H9 (cell line): Measurements from ENCODE around the gene FOXJ3. TPM values are rescaled to one million over a fixed set of nuclear protein-coding genes. Genes with fewer than 3 reads are reported as not detected.

Experiments
- DNase-seq: peaks from one replicate; pipeline ENCODE4 v3.0.0-alpha.2; 2017
- H2AFZ ChIP-seq: one replicate; pipeline ENCODE4 v1.6.1; 2013; ENCODE audit warnings: mild to moderate bottlenecking, low read length, control low read depth, moderate library complexity
- H2AK5ac ChIP-seq: 2 replicates; pipeline ENCODE4 v1.6.1; 2013; ENCODE audit warnings: low read length, control low read depth, mixed read lengths; ENCODE audit not compliant: insufficient read length
- H2BK120ac ChIP-seq: one replicate; pipeline ENCODE4 v1.6.1; 2013; ENCODE audit warnings: low read depth, mild to moderate bottlenecking, low read length, control low read depth, inconsistent platforms; ENCODE audit not compliant: poor library complexity, severe bottlenecking
- H2BK12ac ChIP-seq: 2 replicates; pipeline ENCODE4 v1.6.1; 2013; ENCODE audit warnings: low read length, control low read depth, mixed read lengths, low read depth; ENCODE audit not compliant: insufficient read length
- H2BK15ac ChIP-seq: 2 replicates; pipeline ENCODE4 v1.6.1; 2013; ENCODE audit warnings: low read depth, low read length, control low read depth
- H2BK20ac ChIP-seq: one replicate; pipeline ENCODE4 v1.6.1; 2013; ENCODE audit warnings: low read depth, mild to moderate bottlenecking, low read length, control low read depth, inconsistent platforms; ENCODE audit not compliant: poor library complexity, severe bottlenecking
- H2BK5ac ChIP-seq: 2 replicates; pipeline ENCODE4 v1.6.1; 2013; ENCODE audit warnings: low read length, control low read depth, mixed read lengths; ENCODE audit not compliant: insufficient read length
- H3K14ac ChIP-seq: 2 replicates; pipeline ENCODE4 v1.6.1; 2013; ENCODE audit warnings: low read length, control low read depth; ENCODE audit not compliant: insufficient read depth
- H3K18ac ChIP-seq: 2 replicates; pipeline ENCODE4 v1.6.1; 2013; ENCODE audit warnings: low read depth, mild to moderate bottlenecking, mixed read lengths, low read length, control low read depth; ENCODE audit not compliant: insufficient read length
- H3K23ac ChIP-seq: 2 replicates; pipeline ENCODE4 v1.6.1; 2013; ENCODE audit warnings: low read length, control low read depth, mixed read lengths, low read depth; ENCODE audit not compliant: insufficient read length
- H3K23me2 ChIP-seq: 2 replicates; pipeline ENCODE4 v1.6.1; 2013; ENCODE audit warnings: low read depth, mild to moderate bottlenecking, mixed read lengths, low read length, control low read depth; ENCODE audit not compliant: insufficient read length, poor library complexity, severe bottlenecking
- H3K27ac ChIP-seq: 2 replicates; pipeline ENCODE4 v1.5.1; 2013; ENCODE audit warnings: low read length, control low read depth, mixed read lengths, low read depth; ENCODE audit not compliant: insufficient read length
- H3K27me3 ChIP-seq: 2 replicates; pipeline ENCODE4 v1.6.1; 2013; ENCODE audit warnings: low read length, control low read depth, inconsistent platforms; ENCODE audit not compliant: insufficient read depth
- H3K4ac ChIP-seq: 2 replicates; pipeline ENCODE4 v1.6.1; 2013; ENCODE audit warnings: low read depth, mild to moderate bottlenecking, control low read depth, inconsistent platforms, low read length, moderate library complexity
- H3K4me1 ChIP-seq: 2 replicates; pipeline ENCODE4 v1.6.1; 2013; ENCODE audit warnings: low read length, control low read depth, inconsistent platforms; ENCODE audit not compliant: insufficient read depth
- H3K4me2 ChIP-seq: 2 replicates; pipeline ENCODE4 v1.6.1; 2013; ENCODE audit warnings: low read length, control low read depth, mixed read lengths; ENCODE audit not compliant: insufficient read length, insufficient read depth
- H3K56ac ChIP-seq: 2 replicates; pipeline ENCODE4 v1.6.1; 2013; ENCODE audit warnings: low read depth, mild to moderate bottlenecking, mixed read lengths, low read length, control low read depth; ENCODE audit not compliant: insufficient read length
- H3K79me1 ChIP-seq: 2 replicates; pipeline ENCODE4 v1.6.1; 2013; ENCODE audit warnings: low read depth, mild to moderate bottlenecking, moderate library complexity, low read length, control low read depth, inconsistent platforms; ENCODE audit not compliant: insufficient read depth, poor library complexity, severe bottlenecking
- H3K79me2 ChIP-seq: 2 replicates; pipeline ENCODE4 v1.6.1; 2013; ENCODE audit warnings: low read length, control low read depth, inconsistent platforms; ENCODE audit not compliant: insufficient read depth
- H3K9ac ChIP-seq: 2 replicates; pipeline ENCODE4 v1.6.1; 2013; ENCODE audit warnings: low read length, control low read depth, mixed read lengths; ENCODE audit not compliant: insufficient read length; ENCODE audit errors: extremely low read depth
- H3K9me3 ChIP-seq: one replicate; pipeline ENCODE4 v1.6.1; 2013; ENCODE audit warnings: low read depth, low read length, inconsistent platforms; ENCODE audit not compliant: control insufficient read depth
- H3T11ph ChIP-seq: one replicate; pipeline ENCODE4 v1.6.1; 2013; ENCODE audit warnings: mild to moderate bottlenecking, low read length, control low read depth, inconsistent platforms
- H4K20me1 ChIP-seq: one replicate; pipeline ENCODE4 v1.6.1; 2013; ENCODE audit not compliant: control insufficient read depth, insufficient read length, insufficient read depth
- H4K5ac ChIP-seq: 2 replicates; pipeline ENCODE4 v1.6.1; 2013; ENCODE audit warnings: low read depth, mild to moderate bottlenecking, mixed read lengths, low read length, control low read depth; ENCODE audit not compliant: insufficient read length
- H4K8ac ChIP-seq: replicated peaks from 2 replicates; pipeline ENCODE4 v1.6.1; 2013; ENCODE audit warnings: low read length, control low read depth, mixed read lengths, low read depth; ENCODE audit not compliant: insufficient read length
- H4K91ac ChIP-seq: 2 replicates; pipeline ENCODE4 v1.6.1; 2013; ENCODE audit warnings: low read depth, mild to moderate bottlenecking, moderate library complexity, mixed read lengths, low read length, control low read depth; ENCODE audit not compliant: insufficient read length
- H3K27ac Mint-ChIP-seq, 3 experiments: 2 replicates in 2 of 3; 3 replicates in 1 of 3; pipeline ENCODE4 v1.8.0; 2020 to 2021; ENCODE audit warnings: mixed read lengths in 3 of 3, mild to moderate bottlenecking in 1 of 3, moderate library complexity in 1 of 3
- H3K27me3 Mint-ChIP-seq: 2 replicates; pipeline ENCODE4 v1.8.0; 2021; ENCODE audit warnings: low read depth, mild to moderate bottlenecking, moderate library complexity, mixed read lengths
- H3K36me3 Mint-ChIP-seq, 3 experiments: 2 replicates in 2 of 3; 3 replicates in 1 of 3; pipeline ENCODE4 v1.8.0; 2020 to 2021; ENCODE audit warnings: low read depth in 3 of 3, mixed read lengths in 3 of 3; ENCODE audit not compliant: insufficient read depth in 1 of 3
- H3K4me1 Mint-ChIP-seq, 2 experiments: 2 replicates each; pipeline ENCODE4 v1.8.0; 2020; ENCODE audit warnings: mixed read lengths in 2 of 2
- H3K4me3 Mint-ChIP-seq, 2 experiments: 2 replicates in 1 of 2; 3 replicates in 1 of 2; pipeline ENCODE4 v1.8.0; 2020 to 2021; ENCODE audit warnings: mild to moderate bottlenecking in 2 of 2, mixed read lengths in 2 of 2, moderate library complexity in 1 of 2
- H3K9me3 Mint-ChIP-seq, 2 experiments: 2 replicates in 1 of 2; 3 replicates in 1 of 2; pipeline ENCODE4 v1.8.0; 2020; ENCODE audit warnings: mild to moderate bottlenecking in 2 of 2, mixed read lengths in 2 of 2, moderate library complexity in 1 of 2
- WGBS: extraction: QIAGEN DNeasy Blood & Tissue Kit; methylation state at CpG from one replicate; pipeline ENCODE4 v1.1.7; 2013; ENCODE audit warnings: missing lambda C conversion rate, low lambda C conversion rate, mixed read lengths; ENCODE audit not compliant: insufficient read length; ENCODE audit errors: extremely low coverage; 5-methylcytosine and 5-hydroxymethylcytosine counted together
- total RNA-seq: library from RNA; stranded (reverse); gene quantifications from 2 replicates; pipeline ENCODE4 v1.2.1, GENCODE V29; 2021
- TF ChIP-seq, protein P1 (sequence below): fragments of 200-600 bp; sonication (generic); conservative IDR thresholded peaks from 3 replicates; pipeline ENCODE4 v1.8.0; 2021; ENCODE audit warnings: antibody characterized with exemption, mild to moderate bottlenecking

The FOXJ3 gene
- total RNA-seq, 1 experiment from 2014 or later = 49.9 TPM

DNA sequence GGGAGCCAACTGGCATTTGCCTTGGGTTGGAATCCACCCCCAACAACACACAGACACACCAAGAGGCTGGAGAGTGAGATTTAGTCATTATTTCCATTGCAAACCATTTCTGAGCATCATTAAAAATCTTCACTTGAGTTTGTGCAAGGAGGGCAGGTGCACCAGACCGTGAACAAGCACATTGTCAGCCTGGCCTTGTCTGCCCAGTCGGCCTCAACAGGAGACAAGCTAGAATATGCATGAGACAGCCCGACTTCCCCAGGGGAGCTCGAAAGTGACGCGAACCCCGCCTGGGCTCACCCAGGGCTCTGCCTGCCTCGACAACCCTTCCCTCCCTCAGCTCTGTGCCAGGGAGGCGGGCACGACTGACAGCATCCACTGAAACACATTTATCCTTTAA, 197.3 kb downstream of the FOXJ3 start:
- Histone ChIP-seq H3K4ac (no peak overlapping the region), H3K4me1 (no peaks in the 10 kb centered on the region), H3K79me2 (no peaks in the 10 kb centered on the region), H2BK15ac (no peak overlapping the region), H4K91ac (no peak overlapping the region), H3K9ac (no peak overlapping the region), H2BK12ac (no peak overlapping the region), H4K20me1 (no peaks in the 10 kb centered on the region), H2AFZ (no peak overlapping the region), H2BK5ac (no peak overlapping the region), H4K5ac (no peak overlapping the region), H2BK120ac (no peak overlapping the region), H3K79me1 (no peaks in the 10 kb centered on the region), H3K27ac (no peak overlapping the region), H2BK20ac (no peak overlapping the region), H3K23me2 (no peaks in the 10 kb centered on the region), H3K9me3 (no peaks in the 10 kb centered on the region), H3K4me2 (no peak overlapping the region), H3K23ac (no peak overlapping the region), H3K18ac (no peak overlapping the region), H3K27me3 (no peaks in the 10 kb centered on the region), H3K14ac (no peak overlapping the region; the same call in 1 of the 2 replicates), H3K56ac (no peak overlapping the region), H2AK5ac (no peak overlapping the region), H3T11ph (no peak overlapping the region), H4K8ac (no peak overlapping the region)
- Mint-ChIP-seq H3K27ac (no peak overlapping the region), H3K9me3 (no peaks in the 10 kb centered on the region), H3K4me1 (no peaks in the 10 kb centered on the region), H3K27me3 (no peaks in the 10 kb centered on the region; the same call in none of the 2 replicates), H3K4me3 (no peak overlapping the region), H3K36me3 (no peaks in the 10 kb centered on the region)
- DNase-seq = no peak
- no CpG with 5 or more reads among the region's 10 CpGs for WGBS
- TF ChIP-seq, protein P1, sequence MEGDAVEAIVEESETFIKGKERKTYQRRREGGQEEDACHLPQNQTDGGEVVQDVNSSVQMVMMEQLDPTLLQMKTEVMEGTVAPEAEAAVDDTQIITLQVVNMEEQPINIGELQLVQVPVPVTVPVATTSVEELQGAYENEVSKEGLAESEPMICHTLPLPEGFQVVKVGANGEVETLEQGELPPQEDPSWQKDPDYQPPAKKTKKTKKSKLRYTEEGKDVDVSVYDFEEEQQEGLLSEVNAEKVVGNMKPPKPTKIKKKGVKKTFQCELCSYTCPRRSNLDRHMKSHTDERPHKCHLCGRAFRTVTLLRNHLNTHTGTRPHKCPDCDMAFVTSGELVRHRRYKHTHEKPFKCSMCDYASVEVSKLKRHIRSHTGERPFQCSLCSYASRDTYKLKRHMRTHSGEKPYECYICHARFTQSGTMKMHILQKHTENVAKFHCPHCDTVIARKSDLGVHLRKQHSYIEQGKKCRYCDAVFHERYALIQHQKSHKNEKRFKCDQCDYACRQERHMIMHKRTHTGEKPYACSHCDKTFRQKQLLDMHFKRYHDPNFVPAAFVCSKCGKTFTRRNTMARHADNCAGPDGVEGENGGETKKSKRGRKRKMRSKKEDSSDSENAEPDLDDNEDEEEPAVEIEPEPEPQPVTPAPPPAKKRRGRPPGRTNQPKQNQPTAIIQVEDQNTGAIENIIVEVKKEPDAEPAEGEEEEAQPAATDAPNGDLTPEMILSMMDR = no peak
